HG02943 (cell line): Measurements from ENCODE around the gene ATF4.

Source experiments
- ATAC-seq: cut with Tn5 transposase; IDR thresholded peaks from one replicate; pipeline ENCODE4 v1.9.1; 2021; ENCODE audit warnings: mild to moderate bottlenecking, low read depth, moderate library complexity; ENCODE audit not compliant: unreplicated experiment

ATF4 gene, protein sequence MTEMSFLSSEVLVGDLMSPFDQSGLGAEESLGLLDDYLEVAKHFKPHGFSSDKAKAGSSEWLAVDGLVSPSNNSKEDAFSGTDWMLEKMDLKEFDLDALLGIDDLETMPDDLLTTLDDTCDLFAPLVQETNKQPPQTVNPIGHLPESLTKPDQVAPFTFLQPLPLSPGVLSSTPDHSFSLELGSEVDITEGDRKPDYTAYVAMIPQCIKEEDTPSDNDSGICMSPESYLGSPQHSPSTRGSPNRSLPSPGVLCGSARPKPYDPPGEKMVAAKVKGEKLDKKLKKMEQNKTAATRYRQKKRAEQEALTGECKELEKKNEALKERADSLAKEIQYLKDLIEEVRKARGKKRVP

DNA sequence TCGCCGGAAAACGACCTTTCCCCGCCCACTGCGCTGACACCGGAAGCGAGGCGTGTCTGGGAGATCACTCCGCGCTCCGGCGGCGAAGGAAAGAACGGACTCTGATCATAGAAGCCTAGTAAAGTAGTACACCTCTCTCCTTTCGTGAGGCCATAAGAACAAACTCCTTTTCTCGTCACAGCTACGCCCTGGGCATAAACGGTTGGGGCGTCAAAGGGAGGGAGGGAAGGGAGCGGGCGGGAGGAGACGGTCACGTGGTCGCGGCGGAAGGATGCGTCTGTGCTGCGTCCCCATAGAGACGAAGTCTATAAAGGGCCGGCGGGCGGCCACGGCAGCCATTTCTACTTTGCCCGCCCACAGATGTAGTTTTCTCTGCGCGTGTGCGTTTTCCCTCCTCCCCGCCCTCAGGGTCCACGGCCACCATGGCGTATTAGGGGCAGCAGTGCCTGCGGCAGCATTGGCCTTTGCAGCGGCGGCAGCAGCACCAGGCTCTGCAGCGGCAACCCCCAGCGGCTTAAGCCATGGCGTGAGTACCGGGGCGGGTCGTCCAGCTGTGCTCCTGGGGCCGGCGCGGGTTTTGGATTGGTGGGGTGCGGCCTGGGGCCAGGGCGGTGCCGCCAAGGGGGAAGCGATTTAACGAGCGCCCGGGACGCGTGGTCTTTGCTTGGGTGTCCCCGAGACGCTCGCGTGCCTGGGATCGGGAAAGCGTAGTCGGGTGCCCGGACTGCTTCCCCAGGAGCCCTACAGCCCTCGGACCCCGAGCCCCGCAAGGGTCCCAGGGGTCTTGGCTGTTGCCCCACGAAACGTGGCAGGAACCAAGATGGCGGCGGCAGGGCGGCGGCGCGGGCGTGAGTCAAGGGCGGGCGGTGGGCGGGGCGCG is at the start of gene ATF4:
Gene ATF4, plus strand, starts transcription at position 337 of the 880 bp plus-strand sequence. CDS start 884 bp downstream, outside the sequence.
- peak; percentile 46 for ATAC-seq

DNA sequence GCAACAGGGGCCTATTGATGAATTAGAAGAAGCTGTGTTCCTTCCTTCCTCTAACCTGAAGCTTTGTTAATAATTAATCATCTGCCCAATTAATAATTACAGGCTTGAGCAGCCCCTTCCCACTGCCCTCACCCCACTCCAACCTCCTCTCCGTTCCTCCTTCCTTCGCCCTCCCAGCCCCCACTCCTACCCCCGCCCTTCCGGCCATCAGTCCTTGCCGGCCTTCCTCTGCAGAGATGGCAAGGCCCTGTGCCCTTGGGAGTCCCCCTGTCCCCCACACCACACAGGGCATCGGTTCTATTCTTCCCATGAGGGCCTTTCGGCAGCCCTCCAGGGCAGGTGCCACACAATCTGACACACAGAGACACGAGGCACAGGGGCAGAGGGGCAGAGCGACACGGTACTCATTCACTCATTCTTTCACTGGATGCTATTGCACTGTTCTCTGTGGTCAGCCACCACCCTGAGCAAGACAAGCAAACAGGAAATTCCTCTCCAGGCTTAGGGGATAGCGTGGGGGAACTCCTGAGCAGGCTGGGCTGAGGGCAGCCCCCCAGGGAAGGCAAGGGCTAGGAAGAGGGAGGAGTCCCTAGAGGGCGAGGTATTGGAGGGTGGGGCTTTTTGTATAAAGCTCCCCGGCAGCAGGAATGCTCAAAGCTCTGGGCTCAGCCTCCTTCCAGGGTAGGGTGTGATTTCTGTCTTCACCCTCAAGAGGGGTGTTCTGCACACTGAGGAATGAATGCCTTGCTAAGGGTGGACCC is 48.8 kb upstream of the ATF4 start:
- ATAC-seq: peak; percentile 56

DNA sequence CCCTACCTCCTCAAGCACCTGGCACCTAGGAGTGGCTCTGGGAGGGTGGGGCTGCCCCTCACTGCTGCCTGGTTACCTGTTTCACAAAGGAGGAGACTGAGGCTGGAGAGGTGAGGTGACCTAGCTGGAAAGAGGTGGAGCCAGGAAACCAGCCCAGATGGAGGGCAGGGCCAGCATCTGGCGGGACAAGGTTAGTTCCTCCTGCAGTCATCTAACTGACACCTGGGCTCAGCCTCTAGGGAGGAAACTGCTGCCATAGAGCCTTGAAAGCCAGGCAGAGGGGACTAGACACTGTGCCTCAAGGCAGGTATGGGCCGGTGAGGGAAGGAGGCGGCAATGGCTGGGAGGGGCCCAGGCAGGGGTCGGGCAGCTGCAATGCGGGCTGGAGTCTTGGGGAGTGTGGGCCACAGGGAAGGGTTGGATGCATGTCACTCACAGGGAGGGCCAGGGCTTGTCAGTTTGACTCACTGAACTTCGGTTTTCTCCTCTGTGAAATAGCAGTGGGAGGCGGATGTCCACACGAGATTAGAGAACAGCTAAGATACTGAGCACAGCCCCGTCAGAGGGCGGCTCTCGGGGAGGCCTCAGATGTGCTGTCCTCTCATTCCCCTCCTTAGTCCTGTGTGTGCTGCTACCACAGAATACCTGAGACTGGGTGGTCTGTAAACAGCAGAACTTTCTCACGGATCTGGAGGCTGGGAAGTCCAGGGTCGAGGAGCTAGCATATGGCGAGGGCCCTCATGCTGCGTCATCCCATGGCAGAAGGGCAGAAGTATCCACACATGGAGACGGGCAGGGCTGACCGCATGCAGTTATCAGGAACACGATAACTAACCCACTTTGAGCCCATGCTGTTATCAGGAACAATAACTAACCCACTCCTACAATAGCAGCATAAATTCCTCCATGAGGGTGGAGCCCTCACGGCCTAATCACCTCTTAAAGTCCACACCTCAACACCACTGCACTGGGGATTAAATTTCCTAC is 47.5 kb upstream of the ATF4 start:
- ATAC-seq: no peak

DNA sequence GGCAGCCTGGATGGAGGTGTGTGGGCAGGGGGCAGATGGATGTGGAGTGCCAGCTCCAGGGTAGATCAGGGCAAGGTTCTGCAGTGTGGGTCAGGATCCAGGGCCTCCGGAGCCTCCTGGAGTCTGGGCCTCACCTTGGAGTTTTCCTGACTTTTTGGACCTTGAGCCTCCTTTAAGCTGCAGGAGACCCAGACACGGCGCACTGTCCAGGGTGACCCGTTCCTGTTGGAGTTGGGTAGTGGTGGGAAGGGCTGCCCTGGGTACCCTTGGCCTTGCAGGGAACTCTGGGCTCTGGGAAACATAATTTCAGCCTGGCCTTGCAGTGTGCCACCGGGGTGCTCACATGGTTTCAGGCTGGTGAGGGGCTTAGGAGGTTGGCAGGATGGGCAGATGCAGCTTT is 46.5 kb upstream of the ATF4 start:
- no peak for ATAC-seq

DNA sequence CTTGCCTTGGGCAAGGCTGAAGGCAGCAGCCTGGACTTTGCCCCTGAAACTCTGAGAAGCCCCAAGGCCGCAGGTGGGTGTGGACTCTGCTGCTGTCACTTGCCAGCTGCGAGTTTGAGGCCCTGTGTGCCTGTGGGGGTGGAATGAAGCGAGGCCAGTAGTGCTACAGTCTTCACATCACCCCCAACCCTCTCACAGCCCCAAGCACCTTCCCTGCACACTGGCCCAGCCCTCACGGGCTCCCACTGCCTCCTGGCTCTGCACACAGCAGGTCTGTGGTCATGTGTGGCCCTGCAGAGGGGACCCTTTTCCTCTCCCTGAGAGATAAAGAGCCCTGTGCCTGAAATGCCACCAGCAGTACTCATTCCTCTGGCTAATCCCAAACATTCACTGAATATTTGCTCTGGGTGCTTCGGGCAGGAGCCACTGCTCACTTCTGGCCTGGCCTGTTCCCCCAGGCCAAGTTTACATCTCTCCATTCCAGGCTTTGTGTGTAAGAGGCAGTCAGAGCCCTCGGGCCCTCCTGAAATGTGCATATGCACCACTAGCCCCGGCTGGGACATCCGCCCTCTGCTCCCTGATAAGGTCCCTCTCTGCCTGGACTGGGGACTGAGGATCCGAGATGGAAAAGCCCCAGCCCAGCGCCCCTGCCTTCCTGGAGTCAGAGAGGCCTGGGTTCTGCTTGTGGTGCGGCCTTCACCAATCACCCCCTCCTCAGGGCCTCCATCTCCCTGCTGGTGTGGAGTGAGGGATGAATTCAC is 45.8 kb upstream of the ATF4 start:
- no peak for ATAC-seq

DNA sequence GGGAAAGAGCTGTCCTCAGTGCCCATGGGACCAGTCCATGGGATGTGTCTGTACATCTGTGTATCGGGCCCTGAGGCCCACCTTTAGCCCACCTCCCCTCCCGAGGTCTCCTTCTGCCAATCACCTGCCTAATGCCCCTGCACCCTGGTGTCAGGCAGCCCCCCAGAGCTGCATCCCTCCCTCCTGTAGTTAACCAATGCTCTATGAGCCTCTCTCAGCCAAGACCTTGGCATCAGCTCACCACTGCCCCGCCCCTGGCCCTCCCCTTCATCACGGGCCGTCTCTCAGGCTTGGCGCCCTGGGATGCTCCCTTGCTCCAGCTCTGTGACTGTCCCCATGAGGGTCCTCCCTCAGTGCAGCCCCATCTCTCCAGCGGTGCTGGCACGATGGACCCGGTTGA is 45.0 kb upstream of the ATF4 start:
- no peak for ATAC-seq

DNA sequence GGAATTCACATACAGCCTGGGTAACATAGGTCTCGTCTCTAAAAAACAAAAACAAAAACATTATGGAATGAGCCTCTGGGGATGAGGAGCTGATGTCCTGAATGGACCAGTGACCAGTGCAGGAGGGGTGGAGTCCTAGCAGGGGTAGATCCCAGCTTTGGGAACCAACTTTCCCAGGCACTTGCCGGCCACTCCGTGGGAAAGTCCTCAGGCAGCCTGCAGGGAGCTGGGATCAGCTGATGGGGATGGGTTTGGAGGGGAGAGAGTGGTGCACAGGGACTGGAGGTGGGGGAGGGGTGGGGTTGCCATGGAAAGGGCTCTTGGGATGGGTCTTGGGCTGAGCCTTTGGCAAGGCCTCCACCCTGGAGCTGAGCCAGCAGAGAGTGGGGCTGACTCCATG is 44.5 kb upstream of the ATF4 start:
- no peak for ATAC-seq

DNA sequence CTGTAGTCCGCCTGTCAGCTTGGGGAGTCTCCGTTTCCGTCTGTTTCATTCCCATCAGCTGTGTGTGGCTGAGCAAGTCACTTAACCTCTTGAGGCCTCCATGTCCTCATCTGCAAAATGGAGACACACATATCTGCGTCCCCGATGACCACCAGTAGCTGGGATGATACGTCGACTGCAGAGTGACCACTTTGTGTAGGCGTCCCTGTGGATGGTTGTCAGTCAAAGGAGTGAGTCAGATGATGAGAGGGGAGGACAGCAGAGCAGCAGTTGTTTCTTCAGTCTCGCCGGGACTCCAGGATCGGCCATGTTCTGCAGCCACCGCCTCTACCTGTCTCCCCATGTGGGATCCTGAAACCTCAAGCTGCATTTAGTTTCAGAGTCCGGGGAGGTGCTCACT is 43.7 kb upstream of the ATF4 start:
- no peak for ATAC-seq

DNA sequence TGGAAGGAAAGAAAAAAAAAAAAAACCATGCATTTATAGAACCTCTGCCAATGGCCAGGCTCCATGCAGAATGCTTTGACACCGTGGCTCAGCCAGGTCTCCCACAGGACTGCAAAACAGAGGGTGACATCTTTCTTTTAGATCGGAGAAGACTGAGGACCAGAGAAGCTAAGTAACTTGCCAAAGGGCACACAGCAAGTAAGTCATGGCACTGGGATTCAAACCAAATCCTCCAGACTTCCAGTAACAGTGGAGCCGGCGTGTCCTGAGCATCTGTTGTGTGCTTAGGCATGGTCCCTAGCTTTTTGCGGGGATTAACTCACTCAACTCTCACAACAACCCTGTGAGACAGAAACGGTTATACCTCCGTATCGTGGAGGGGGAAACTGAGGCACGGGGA is 42.8 kb upstream of the ATF4 start:
- ATAC-seq: no peak

DNA sequence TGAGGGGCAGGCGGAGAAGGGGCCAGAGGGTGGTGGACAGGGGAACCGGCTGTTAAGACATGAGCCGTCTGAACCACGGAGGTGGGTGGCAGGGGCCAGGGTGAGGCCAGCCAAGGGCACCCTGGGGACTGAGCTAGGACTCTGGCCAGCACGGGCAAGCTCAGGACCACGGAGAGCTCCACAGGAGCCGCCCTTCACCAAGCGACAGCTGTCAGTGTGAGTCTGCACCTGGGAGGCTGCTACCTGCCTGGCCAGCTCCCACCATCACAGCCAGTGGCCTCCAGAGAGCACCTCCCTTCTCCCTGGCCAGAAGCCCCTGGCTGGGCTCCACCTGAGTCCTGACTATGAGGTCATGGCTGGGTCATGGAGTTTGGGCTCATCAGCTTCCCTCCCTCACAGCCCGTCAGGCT is 41.9 kb upstream of the ATF4 start:
- ATAC-seq: no peak

DNA sequence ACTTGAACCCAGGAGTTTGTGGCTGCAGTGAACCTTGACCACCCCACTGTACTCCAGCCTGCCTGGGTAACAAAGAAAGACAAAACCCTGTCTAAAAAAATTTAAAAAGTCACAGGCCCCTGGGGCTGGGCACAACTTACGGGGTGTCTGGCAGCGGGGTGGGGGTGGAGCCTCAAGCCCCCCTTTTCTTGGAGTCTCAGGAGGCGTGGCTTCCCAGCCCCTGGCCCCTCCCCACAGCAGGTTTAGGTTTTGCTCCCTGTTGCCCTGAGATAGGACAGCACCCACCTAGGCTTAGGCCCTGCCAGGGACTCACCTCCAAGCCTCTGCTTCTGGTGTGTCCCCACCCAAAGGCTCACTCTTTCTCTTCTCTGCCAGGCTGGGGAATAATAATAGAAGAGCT is 41.1 kb upstream of the ATF4 start:
- no peak for ATAC-seq

DNA sequence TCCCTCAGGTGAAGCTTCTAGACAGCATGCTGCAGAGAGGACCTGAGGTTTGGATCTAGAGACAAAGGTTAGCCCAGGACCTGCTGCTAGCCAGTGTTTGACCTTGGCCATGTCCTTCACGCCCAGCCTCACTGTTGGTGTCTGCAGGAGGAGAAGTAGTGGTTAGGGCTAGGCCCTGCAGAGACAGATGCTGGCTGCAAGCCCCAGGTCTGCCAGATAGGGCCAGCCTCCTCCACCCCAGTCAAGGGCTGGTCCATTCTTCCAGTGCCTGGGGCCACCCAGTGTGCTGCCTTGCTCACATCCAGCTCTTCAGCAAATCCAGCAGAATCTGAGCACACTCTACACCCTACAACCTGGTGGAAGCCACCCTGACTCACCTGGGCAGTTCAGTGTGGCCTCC is 39.8 kb upstream of the ATF4 start:
- ATAC-seq: no peak

DNA sequence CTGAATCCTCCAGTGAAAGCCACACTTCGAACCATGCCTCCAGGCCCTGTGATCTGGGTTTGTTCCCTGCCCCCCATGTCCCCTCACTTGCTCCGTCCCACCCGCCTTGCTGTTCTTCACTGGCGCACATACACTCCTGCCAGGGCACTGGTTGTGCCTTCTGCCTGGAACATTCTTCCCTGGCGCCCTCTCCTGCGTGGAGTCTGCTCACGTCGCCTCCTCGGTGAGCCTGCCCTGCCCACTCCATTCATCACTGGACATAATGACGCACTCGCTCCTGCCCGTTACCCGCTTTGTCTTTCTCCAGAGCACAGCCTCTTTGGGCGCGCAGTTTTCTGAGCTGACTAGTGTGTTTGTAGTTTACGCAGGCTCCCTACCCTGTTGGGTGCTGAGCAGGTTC is 39.3 kb upstream of the ATF4 start:
- ATAC-seq: no peak

DNA sequence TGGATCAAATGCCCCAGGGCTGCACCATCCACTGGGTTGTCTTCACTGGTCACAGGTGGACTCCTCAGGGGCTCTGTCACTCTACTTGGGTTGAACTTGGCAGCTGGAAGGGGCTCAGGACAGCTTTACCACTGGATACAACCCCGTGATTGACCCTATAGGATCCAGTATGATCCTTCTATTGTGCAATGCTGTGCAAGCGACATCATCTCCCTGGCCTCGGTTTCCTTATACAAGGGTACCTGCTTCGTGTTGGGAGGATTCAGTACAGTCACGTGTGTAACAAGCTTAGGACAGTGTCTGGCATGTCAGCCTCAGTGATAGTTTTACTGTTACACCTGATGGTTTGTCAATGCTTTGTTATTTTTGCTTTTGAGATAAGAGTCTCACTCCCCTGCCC is 38.8 kb upstream of the ATF4 start:
- no peak for ATAC-seq

DNA sequence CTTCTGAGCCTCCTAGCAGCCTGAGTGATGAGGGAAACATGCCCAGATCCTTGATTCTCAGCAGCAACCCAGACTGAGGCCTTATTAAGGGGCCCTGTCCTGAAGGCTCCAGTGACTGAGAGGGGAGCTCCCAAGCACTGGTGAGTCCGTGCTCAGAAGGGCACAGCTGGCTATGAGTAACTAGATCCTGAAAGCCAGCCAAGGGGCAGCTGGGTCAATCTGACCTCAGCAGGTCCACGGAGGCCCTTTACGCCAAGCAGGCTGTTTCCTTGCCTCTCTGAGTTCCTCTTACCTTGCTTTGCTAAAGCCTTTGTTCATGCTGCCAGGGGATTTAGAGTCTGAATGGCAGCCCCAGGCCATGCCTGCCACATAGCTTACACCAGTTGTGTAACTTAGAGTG is 37.6 kb upstream of the ATF4 start:
- no peak for ATAC-seq

DNA sequence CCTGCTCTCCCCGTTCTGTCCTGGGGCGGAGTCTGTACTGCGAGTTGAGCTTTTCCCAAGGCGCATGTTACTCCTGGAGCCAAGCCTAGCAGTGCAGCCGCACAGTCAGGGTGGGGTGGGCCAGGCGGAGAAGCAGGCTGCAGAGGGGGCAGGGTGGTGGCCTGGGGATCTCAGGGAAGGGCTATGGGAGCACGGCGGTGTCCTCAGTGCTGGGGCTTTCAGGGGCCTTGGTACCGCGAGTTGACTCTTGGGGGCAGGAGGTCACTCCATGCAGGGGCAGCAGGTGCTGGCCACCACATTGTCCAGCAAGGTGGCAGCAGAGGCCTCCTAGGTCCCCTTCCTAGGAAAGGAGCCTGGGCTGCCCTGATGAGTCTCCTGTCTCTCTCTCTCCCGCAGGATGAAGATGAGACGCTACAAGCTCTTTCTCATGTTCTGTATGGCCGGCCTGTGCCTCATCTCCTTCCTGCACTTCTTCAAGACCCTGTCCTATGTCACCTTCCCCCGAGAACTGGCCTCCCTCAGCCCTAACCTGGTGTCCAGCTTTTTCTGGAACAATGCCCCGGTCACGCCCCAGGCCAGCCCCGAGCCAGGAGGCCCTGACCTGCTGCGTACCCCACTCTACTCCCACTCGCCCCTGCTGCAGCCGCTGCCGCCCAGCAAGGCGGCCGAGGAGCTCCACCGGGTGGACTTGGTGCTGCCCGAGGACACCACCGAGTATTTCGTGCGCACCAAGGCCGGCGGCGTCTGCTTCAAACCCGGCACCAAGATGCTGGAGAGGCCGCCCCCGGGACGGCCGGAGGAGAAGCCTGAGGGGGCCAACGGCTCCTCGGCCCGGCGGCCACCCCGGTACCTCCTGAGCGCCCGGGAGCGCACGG is 33.2 kb upstream of the ATF4 start:
- no peak for ATAC-seq

DNA sequence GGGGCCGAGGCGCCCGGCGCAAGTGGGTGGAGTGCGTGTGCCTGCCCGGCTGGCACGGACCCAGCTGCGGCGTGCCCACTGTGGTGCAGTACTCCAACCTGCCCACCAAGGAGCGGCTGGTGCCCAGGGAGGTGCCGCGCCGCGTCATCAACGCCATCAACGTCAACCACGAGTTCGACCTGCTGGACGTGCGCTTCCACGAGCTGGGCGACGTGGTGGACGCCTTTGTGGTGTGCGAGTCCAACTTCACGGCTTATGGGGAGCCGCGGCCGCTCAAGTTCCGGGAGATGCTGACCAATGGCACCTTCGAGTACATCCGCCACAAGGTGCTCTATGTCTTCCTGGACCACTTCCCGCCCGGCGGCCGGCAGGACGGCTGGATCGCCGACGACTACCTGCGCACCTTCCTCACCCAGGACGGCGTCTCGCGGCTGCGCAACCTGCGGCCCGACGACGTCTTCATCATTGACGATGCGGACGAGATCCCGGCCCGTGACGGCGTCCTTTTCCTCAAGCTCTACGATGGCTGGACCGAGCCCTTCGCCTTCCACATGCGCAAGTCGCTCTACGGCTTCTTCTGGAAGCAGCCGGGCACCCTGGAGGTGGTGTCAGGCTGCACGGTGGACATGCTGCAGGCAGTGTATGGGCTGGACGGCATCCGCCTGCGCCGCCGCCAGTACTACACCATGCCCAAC is 32.4 kb upstream of the ATF4 start:
- no peak for ATAC-seq
